Measurements from ENCODE around the gene SLC22A23. TPM values are rescaled to one million over a fixed set of nuclear protein-coding genes. Genes with fewer than 3 reads are reported as not detected.

The SLC22A23 gene
- total and polyA plus RNA-seq, 8 donors = 5.9 to 241 (median 18.9) TPM

DNA sequence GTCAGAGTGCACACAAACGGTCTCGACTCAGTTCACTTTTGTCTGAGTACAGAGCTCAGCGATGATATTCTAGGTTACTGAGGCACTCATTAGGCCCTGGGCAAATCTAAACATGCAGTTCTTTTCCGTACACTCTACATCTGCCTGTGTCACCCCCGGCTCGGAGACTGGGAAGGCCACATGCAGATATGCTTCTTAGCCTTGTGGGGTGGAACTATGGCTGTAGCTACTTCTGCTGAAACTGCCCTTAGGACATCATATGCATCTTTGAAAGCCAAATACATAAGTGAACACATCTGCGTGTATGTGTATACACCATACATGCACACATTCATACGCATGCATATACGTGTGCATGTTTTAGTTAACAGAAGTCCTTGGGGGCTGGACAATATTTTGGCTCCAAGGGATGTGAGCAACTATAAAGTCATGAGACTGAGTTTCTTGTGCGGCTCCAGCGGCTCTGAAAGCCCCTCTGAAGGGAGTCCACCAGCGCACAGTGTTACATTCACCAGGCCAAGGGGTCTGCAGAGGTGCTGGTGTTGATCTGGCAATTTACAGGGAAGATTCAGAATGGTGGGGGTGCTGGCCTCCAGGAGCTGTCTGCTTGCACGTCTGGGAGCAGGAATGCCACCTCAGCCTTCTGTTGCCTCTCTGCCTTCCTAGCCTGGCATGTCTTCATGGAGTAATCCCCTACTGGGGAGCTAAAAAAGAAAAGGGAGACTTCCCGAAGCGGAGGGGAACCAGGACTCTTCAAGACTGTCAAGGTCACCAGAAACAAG is 166.5 kb downstream of the SLC22A23 start:
- H3K27me3 ChIP-seq = no peaks in the 10 kb centered on the region
- peaks cover 0 to 3% (median 0%) of the 10 kb centered on the region in 4 donors for H3K4me1 ChIP-seq
- no peaks in the 10 kb centered on the region for H3K9me3 ChIP-seq
- no peak for DNase-seq
- intact Hi-C loops (cut with DNase I; ENCODE audit: low total_unique reads) = no loop called here
- H3K36me3 ChIP-seq = peaks cover 0 to 81% (median 27%) of the 10 kb centered on the region in 4 donors
- no peak overlapping the region for H3K27ac ChIP-seq
- 81 to 89% (median 85%) methylated on average over 15 of the region's 15 CpGs for WGBS, 5 donors
- TF ChIP-seq, protein P1, sequence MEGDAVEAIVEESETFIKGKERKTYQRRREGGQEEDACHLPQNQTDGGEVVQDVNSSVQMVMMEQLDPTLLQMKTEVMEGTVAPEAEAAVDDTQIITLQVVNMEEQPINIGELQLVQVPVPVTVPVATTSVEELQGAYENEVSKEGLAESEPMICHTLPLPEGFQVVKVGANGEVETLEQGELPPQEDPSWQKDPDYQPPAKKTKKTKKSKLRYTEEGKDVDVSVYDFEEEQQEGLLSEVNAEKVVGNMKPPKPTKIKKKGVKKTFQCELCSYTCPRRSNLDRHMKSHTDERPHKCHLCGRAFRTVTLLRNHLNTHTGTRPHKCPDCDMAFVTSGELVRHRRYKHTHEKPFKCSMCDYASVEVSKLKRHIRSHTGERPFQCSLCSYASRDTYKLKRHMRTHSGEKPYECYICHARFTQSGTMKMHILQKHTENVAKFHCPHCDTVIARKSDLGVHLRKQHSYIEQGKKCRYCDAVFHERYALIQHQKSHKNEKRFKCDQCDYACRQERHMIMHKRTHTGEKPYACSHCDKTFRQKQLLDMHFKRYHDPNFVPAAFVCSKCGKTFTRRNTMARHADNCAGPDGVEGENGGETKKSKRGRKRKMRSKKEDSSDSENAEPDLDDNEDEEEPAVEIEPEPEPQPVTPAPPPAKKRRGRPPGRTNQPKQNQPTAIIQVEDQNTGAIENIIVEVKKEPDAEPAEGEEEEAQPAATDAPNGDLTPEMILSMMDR (IDR thresholded peaks at IDR 0.05) = no peak
- TF ChIP-seq POLR2A (IDR thresholded peaks at IDR 0.05) = no peak
- H3K4me3 ChIP-seq = no peak overlapping the region

DNA sequence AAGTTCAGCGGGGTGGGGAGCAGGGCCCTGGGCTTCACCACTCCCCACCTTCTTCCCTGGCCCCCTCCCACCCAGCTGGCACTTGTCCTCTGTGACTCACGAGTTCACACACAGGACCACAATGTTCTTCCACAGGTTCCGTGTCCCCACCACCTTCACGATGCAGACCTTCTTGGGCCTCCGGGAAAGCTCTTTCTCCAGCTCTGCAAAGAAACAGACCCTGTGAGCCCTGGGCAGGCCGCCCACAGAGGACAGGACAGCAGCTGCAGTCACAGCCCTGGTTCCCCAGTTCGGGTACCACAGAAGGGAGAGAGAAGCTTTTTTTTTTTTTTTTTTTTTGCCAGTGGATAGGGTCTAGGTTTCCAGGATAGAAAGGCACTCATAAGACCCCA is 167.2 kb downstream of the SLC22A23 start:
- no peak overlapping the region for H3K4me3 ChIP-seq
- intact Hi-C loops (cut with DNase I; ENCODE audit: low total_unique reads) = no loop called here
- no peak overlapping the region for H3K27ac ChIP-seq
- no peak for DNase-seq
- WGBS, 5 donors = 80 to 86% (median 81%) methylated on average over 7 of the region's 7 CpGs
- TF ChIP-seq, protein P1 (IDR thresholded peaks at IDR 0.05) = no peak
- no peak for TF ChIP-seq EP300 (IDR thresholded peaks at IDR 0.05)
- no peak for TF ChIP-seq POLR2AphosphoS5 (IDR thresholded peaks at IDR 0.05)
- no peak for TF ChIP-seq POLR2A (IDR thresholded peaks at IDR 0.05)
- H3K36me3 ChIP-seq = peaks cover 0 to 81% (median 31%) of the 10 kb centered on the region in 4 donors
- H3K9me3 ChIP-seq = no peaks in the 10 kb centered on the region
- peaks cover 0 to 3% (median 0%) of the 10 kb centered on the region in 4 donors for H3K4me1 ChIP-seq
- no peaks in the 10 kb centered on the region for H3K27me3 ChIP-seq

DNA sequence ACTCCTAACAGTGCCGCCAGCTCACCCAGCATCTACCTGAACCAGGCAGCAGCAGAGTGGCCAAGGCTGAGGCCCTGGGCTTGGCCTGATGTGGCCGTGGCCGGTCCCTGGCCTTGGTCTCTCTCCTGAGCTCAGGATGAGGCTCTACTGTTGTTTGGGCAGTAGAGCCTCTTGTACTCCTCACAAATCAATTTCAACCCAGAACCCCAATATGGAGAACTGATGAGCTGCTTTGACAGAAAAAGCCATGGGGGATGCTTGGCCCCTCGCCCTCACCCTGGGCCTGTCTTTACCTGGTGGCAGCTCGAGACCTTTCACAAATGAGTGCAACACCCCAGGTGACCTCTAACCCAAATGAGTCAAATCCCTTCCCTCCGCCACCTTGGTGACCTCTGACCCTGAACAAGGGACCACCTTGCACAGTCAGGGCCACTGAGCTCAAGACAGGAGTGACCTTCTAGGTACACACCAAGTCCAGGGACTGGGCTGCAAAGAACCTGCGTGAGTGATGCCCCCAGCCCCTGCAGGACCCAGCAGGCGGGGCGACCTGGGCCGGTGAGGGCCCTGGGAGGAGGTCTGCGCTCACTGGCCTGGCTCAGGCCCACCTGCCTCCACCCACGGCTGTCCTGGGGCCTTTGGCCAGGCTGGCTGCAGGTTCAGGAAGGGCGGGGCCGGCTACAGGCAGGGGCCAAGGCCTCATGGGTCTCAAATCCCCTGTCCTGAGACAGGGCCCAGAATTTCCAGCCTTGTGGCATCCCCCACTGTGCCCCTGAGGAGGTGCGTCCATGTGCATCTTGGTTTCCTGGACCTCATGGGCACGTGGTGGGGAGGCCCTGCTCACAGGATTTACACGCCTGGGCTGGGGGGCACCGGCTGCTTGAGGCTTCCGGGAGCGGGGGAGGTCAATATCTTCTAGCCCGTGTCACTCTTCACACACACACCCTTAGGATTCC is 167.9 kb downstream of the SLC22A23 start:
- no peak for DNase-seq

More for the DNA sequence above, 167.9 kb downstream of the SLC22A23 start:
- TF ChIP-seq EP300 (IDR thresholded peaks at IDR 0.05) = no peak
- TF ChIP-seq POLR2A (IDR thresholded peaks at IDR 0.05) = no peak
- TF ChIP-seq, protein P1 (IDR thresholded peaks at IDR 0.05) = no peak
- no peak for TF ChIP-seq POLR2AphosphoS5 (IDR thresholded peaks at IDR 0.05)
- intact Hi-C loops (cut with DNase I; ENCODE audit: low total_unique reads) = no loop called here
- Histone ChIP-seq H3K4me3 (no peak overlapping the region), H3K4me1 (peaks cover 0 to 3% (median 0%) of the 10 kb centered on the region in 4 donors), H3K27me3 (no peaks in the 10 kb centered on the region), H3K9me3 (no peaks in the 10 kb centered on the region), H3K27ac (no peak overlapping the region), H3K36me3 (peaks cover 2 to 83% (median 36%) of the 10 kb centered on the region in 4 donors)
- 83 to 96% (median 84%) methylated on average over 10 to 21 of the region's 21 CpGs for WGBS, 5 donors

Data from stomach (tissue), 9 donors.